KMS-11 (cell line): ENCODE results near the gene PTPRN2.

Experiments used
- H2AFZ ChIP-seq: fragments of 200-600 bp; sonication (generic); 2 replicates; pipeline ENCODE4 v1.6.1; 2016; ENCODE audit warnings: antibody characterized with exemption, mixed run types, low read depth
- H3K27ac ChIP-seq: fragments of 200-600 bp; sonication (generic); 2 replicates; pipeline ENCODE4 v1.6.1; 2016; ENCODE audit warnings: mild to moderate bottlenecking, mixed run types
- H3K27me3 ChIP-seq: fragments of 200-600 bp; sonication (generic); 2 replicates; pipeline ENCODE4 v1.6.1; 2017; ENCODE audit warnings: mild to moderate bottlenecking, low read depth, mixed run types, moderate library complexity; ENCODE audit not compliant: insufficient read depth
- H3K36me3 ChIP-seq: fragments of 200-600 bp; sonication (generic); 2 replicates; pipeline ENCODE4 v1.6.1; 2017; ENCODE audit warnings: mild to moderate bottlenecking, mixed run types; ENCODE audit not compliant: insufficient read depth
- H3K4me1 ChIP-seq: fragments of 200-600 bp; sonication (generic); 2 replicates; pipeline ENCODE4 v1.6.1; 2016; ENCODE audit warnings: mild to moderate bottlenecking, low read depth, mixed run types; ENCODE audit not compliant: poor library complexity, severe bottlenecking
- H3K4me2 ChIP-seq: fragments of 200-600 bp; sonication (generic); 2 replicates; pipeline ENCODE4 v1.7.0; 2016; ENCODE audit warnings: mild to moderate bottlenecking, mixed run types
- H3K4me3 ChIP-seq: fragments of 200-600 bp; sonication (generic); IDR thresholded peaks from 2 replicates; pipeline ENCODE4 v1.6.1; 2017; ENCODE audit warnings: low read depth, low read length, mixed read lengths; ENCODE audit not compliant: insufficient read depth
- H3K79me2 ChIP-seq: fragments of 200-600 bp; sonication (generic); 2 replicates; pipeline ENCODE4 v1.6.1; 2016; ENCODE audit warnings: low read depth, mixed run types; ENCODE audit not compliant: insufficient read depth
- H3K9ac ChIP-seq: fragments of 200-600 bp; sonication (generic); 2 replicates; pipeline ENCODE4 v1.6.1; 2016; ENCODE audit warnings: mild to moderate bottlenecking, mixed run types
- H4K20me1 ChIP-seq: fragments of 200-600 bp; sonication (generic); 2 replicates; pipeline ENCODE4 v1.6.1; 2016; ENCODE audit warnings: mild to moderate bottlenecking, mixed run types; ENCODE audit not compliant: insufficient read depth
- CTCF ChIP-seq: fragments of 200-600 bp; sonication (generic); conservative IDR thresholded peaks from 2 replicates; pipeline ENCODE4 v1.6.1; 2017; ENCODE audit warnings: low read depth, mild to moderate bottlenecking, antibody characterized with exemption, low read length, moderate library complexity, mixed read lengths

Gene PTPRN2

GRCh38 chr7:157954901-157955300 is 632.7 kb downstream of the PTPRN2 start:
- Histone ChIP-seq H3K4me3 (no peak overlapping the region), H2AFZ (no peak overlapping the region), H4K20me1 (no peaks in the 10 kb centered on the region), H3K4me1 (no peaks in the 10 kb centered on the region), H3K27ac (no peak overlapping the region), H3K9ac (no peak overlapping the region), H3K79me2 (no peaks in the 10 kb centered on the region), H3K27me3 (peaks cover 9% of the 10 kb centered on the region), H3K4me2 (no peak overlapping the region), H3K36me3 (no peaks in the 10 kb centered on the region)
- no peak for TF ChIP-seq CTCF

- H3K4me1 ChIP-seq = no peaks in the 10 kb centered on the region
- no peak overlapping the region for H2AFZ ChIP-seq
- H3K27me3 ChIP-seq = no peaks in the 10 kb centered on the region; the same call in 1 of the 2 replicates
- no peak for TF ChIP-seq CTCF
- no peaks in the 10 kb centered on the region for H4K20me1 ChIP-seq
- no peak overlapping the region for H3K27ac ChIP-seq
- H3K4me3 ChIP-seq = no peak overlapping the region
- H3K79me2 ChIP-seq = no peaks in the 10 kb centered on the region
- H3K9ac ChIP-seq = no peak overlapping the region
- no peak overlapping the region for H3K4me2 ChIP-seq
- no peaks in the 10 kb centered on the region for H3K36me3 ChIP-seq
Observed at GRCh38 chr7:157952841-157953645, 634.6 kb downstream of the PTPRN2 start.

- no peaks in the 10 kb centered on the region for H3K36me3 ChIP-seq
- no peak overlapping the region for H3K4me3 ChIP-seq
- H3K4me2 ChIP-seq = no peak overlapping the region
- H2AFZ ChIP-seq = no peak overlapping the region
- H3K27ac ChIP-seq = no peak overlapping the region
- no peaks in the 10 kb centered on the region for H4K20me1 ChIP-seq
- no peaks in the 10 kb centered on the region for H3K79me2 ChIP-seq
- H3K4me1 ChIP-seq = no peaks in the 10 kb centered on the region
- H3K9ac ChIP-seq = no peak overlapping the region
- no peaks in the 10 kb centered on the region; the same call in 1 of the 2 replicates for H3K27me3 ChIP-seq
- TF ChIP-seq CTCF = no peak
Observed at GRCh38 chr7:157952050-157952667, 635.5 kb downstream of the PTPRN2 start.

- Histone ChIP-seq H3K4me1 (no peaks in the 10 kb centered on the region), H3K9ac (no peak overlapping the region), H3K4me2 (no peak overlapping the region), H2AFZ (no peak overlapping the region), H4K20me1 (no peaks in the 10 kb centered on the region), H3K79me2 (no peaks in the 10 kb centered on the region), H3K36me3 (no peaks in the 10 kb centered on the region), H3K27me3 (no peaks in the 10 kb centered on the region; the same call in 1 of the 2 replicates), H3K4me3 (no peak overlapping the region), H3K27ac (no peak overlapping the region)
- no peak for TF ChIP-seq CTCF
Observed at GRCh38 chr7:157951300-157952049, 636.1 kb downstream of the PTPRN2 start.
